B cell (primary cell): ENCODE measurements around the gene ARF6. TPM values are rescaled to one million over a fixed set of nuclear protein-coding genes. Genes with fewer than 3 reads are reported as not detected.

Experiments
- ATAC-seq: fragments of 200-7000 bp; cut with Tn5 transposase; one replicate; pipeline ENCODE4 v1.10.0; 2021; ENCODE audit warnings: low read depth, mild to moderate bottlenecking, moderate number of reproducible peaks, moderate library complexity
- CTCF ChIA-PET: fragments of 350-600 bp; sonication (Branson Sonifier 250); formaldehyde crosslinking; loops from one replicate; lab custom pipeline; 2021; ENCODE audit warnings: antibody characterized with exemption, inconsistent platforms; lab: Charles Lee
- POLR2A ChIA-PET: fragments of 350-600 bp; sonication (Branson Sonifier 250); formaldehyde crosslinking; loops from one replicate; lab custom pipeline; 2021; ENCODE audit warnings: antibody characterized with exemption; lab: Charles Lee
- DNase-seq: peaks from one replicate; pipeline ENCODE4 v3.0.0; 2013
- H2AFZ ChIP-seq: 2 replicates; pipeline ENCODE4 v1.6.1; 2012; ENCODE audit warnings: mild to moderate bottlenecking, low read depth, low read length; ENCODE audit not compliant: insufficient read depth, poor library complexity, severe bottlenecking
- H3K27ac ChIP-seq, 2 donors: 1 replicate in 1 of 2; 2 replicates in 1 of 2; pipeline ENCODE4 v1.5.1; 2012 to 2013; ENCODE audit warnings: low read length in 2 of 2, mild to moderate bottlenecking in 2 of 2, moderate library complexity in 1 of 2
- H3K27me3 ChIP-seq, 4 experiments: fragments of 200-600 bp in 1 of 4; sonication (generic) in 1 of 4; replicated peaks in 1 of 4; 1 replicate in 2 of 4; 2 replicates in 2 of 4; pipeline versions ENCODE4 v1.6.1 to v1.7.0; 2013 to 2016; ENCODE audit warnings: low read length in 3 of 4, mild to moderate bottlenecking in 2 of 4, mixed read lengths in 1 of 4, moderate library complexity in 1 of 4; ENCODE audit not compliant: insufficient read depth in 4 of 4, control insufficient read depth in 3 of 4; ENCODE audit errors: control extremely low read depth in 1 of 4
- H3K36me3 ChIP-seq, 2 experiments: replicated peaks in 1 of 2; 1 replicate in 1 of 2; 2 replicates in 1 of 2; pipeline versions ENCODE4 v1.6.1 to v1.7.1; 2013; ENCODE audit warnings: low read length in 1 of 2; ENCODE audit not compliant: insufficient read depth in 2 of 2, control insufficient read depth in 1 of 2; ENCODE audit errors: control extremely low read depth in 1 of 2, extremely low read depth in 1 of 2
- H3K4me1 ChIP-seq, 2 donors: fragments of 200-600 bp in 1 of 2; sonication (generic) in 1 of 2; 1 replicate in 1 of 2; 2 replicates in 1 of 2; pipeline versions ENCODE4 v1.5.1 to v1.6.1; 2013 to 2017; ENCODE audit warnings: low read length in 2 of 2; ENCODE audit not compliant: control insufficient read depth in 2 of 2, insufficient read depth in 2 of 2
- H3K4me2 ChIP-seq: replicated peaks from 2 replicates; pipeline ENCODE3; 2012; ENCODE audit warnings: mild to moderate bottlenecking, low read depth, low read length; ENCODE audit not compliant: poor library complexity, severe bottlenecking
- H3K4me3 ChIP-seq, 5 experiments: fragments of 200-600 bp in 1 of 5; sonication (generic) in 1 of 5; 1 replicate in 3 of 5; 2 replicates in 2 of 5; pipeline versions ENCODE4 v1.5.1 to v1.7.0; 2011 to 2016; ENCODE audit warnings: low read length in 4 of 5, mild to moderate bottlenecking in 4 of 5, low read depth in 2 of 5, control low read depth in 1 of 5, moderate library complexity in 1 of 5; ENCODE audit not compliant: insufficient read depth in 1 of 5; ENCODE audit errors: control extremely low read depth in 1 of 5, extremely low read depth in 1 of 5
- H3K79me2 ChIP-seq: fragments of 200-600 bp; sonication (generic); one replicate; pipeline ENCODE4 v1.6.0; 2016; ENCODE audit warnings: low read length; ENCODE audit not compliant: control insufficient read depth, insufficient read depth
- H3K9ac ChIP-seq: fragments of 200-600 bp; sonication (generic); 2 replicates; pipeline ENCODE4 v1.6.1; 2017; ENCODE audit warnings: mild to moderate bottlenecking, low read length, moderate library complexity
- H3K9me3 ChIP-seq, 3 donors: one replicate each; pipeline versions ENCODE4 v1.6.1 to v1.7.1; 2013; ENCODE audit warnings: low read length in 2 of 3; ENCODE audit not compliant: control insufficient read depth in 2 of 3, insufficient read depth in 1 of 3; ENCODE audit errors: control extremely low read depth in 1 of 3
- H4K20me1 ChIP-seq: 2 replicates; pipeline ENCODE4 v1.6.0; 2012; ENCODE audit warnings: mild to moderate bottlenecking, low read length; ENCODE audit not compliant: insufficient read depth, control insufficient read depth, poor library complexity, severe bottlenecking
- H3K27ac Mint-ChIP-seq: one replicate; pipeline ENCODE4 v1.8.0; 2021; ENCODE audit warnings: mixed read lengths
- H3K27me3 Mint-ChIP-seq: one replicate; pipeline ENCODE4 v1.8.0; 2021; ENCODE audit warnings: mixed read lengths
- H3K4me1 Mint-ChIP-seq: one replicate; pipeline ENCODE4 v1.8.0; 2021; ENCODE audit warnings: mixed read lengths
- H3K4me3 Mint-ChIP-seq: one replicate; pipeline ENCODE4 v1.8.0; 2021; ENCODE audit warnings: mixed read lengths
- H3K9me3 Mint-ChIP-seq: one replicate; pipeline ENCODE4 v1.8.0; 2022; ENCODE audit warnings: mixed read lengths; ENCODE audit not compliant: insufficient read depth
- EZH2 ChIP-seq: IDR thresholded peaks from 2 replicates; pipeline ENCODE4 v1.6.1; 2012; ENCODE audit warnings: borderline replicate concordance, low read depth, mild to moderate bottlenecking, moderate library complexity, low read length; ENCODE audit not compliant: insufficient read depth, poor library complexity, severe bottlenecking
- WGBS: methylation state at CpG from one replicate; pipeline ENCODE4 v1.1.5; 2013; ENCODE audit warnings: missing lambda C conversion rate; ENCODE audit not compliant: insufficient coverage; 5-methylcytosine and 5-hydroxymethylcytosine counted together
- intact Hi-C: fragments of 100-400 bp; cut with micrococcal nuclease; formaldehyde crosslinking; loops from one replicate; pipeline ENCODE4 v1.10.0; 2022
- polyA minus RNA-seq: library from RNA; depleted of rRNA, polyadenylated mRNA; stranded (reverse); fragments of >200 nt; gene quantifications from 2 replicates; pipeline ENCODE4 v1.2.3, GENCODE V29; 2012
- polyA plus RNA-seq: library from polyadenylated mRNA; depleted of rRNA; stranded (reverse); fragments of >200 nt; gene quantifications from 2 replicates; pipeline ENCODE4 v1.2.3, GENCODE V29; 2012
- total RNA-seq, 2 donors: library from RNA; stranded (reverse); fragments of 120-200 nt in 1 of 2; gene quantifications; 1 replicate in 1 of 2; 2 replicates in 1 of 2; pipeline versions ENCODE4 v1.2.3 to v1.2.4, GENCODE V29; 2013 to 2022
- TF ChIP-seq, protein P1 (sequence below): fragments of 200-600 bp; IDR thresholded peaks from one replicate; pipeline ENCODE4 v1.8.0; 2022; ENCODE audit warnings: antibody characterized with exemption, mild to moderate bottlenecking

Gene ARF6
- total RNA-seq (132 and 135 TPM in 2 replicates), polyA plus RNA-seq (95.6 and 96.6 TPM in 2 replicates), polyA minus RNA-seq (95.8 and 127 TPM in 2 replicates)
- 96.8 TPM for total RNA-seq (2013)

DNA sequence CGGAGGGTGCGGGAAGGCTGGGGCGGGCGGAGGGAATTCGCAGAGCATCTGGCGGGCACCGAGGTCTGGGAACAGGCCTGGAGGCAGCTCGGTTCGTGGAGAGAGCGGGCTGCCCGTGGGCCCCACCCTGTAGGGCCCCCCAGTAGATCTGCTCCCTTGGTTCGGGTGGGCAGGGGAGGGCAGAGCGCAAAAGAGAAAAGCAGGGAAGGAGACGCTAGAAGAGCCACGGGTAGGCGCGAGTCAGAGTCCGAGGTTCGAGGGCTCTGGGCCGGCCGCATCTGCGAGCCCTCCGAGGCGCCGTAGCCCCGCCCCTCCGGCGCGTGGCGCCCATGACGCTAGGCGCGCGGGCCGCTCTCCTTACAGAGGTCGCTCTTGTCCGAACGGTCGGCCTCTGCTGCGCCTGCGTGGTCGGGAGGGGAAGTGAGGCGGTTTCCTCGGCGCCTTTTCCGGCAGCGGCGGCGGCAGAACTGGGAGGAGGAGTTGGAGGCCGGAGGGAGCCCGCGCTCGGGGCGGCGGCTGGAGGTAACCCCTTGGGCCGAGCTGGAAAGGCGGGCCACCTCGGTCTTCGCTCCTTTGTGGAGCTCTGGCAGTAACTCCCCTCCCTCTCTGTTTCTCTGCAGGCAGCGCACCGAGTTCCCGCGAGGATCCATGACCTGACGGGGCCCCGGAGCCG lies at the start of gene ARF6:
ARF6 (plus strand) TSS at position 447 of the 673 bp plus-strand sequence. CDS start 655 bp downstream, outside the sequence.
- no peaks in the 10 kb centered on the region for H3K9me3 ChIP-seq
- H3K27ac ChIP-seq, result peak within 1 kb of the TSS; percentile 98 to 99
- H3K4me1 ChIP-seq, result peaks cover 28 to 35% of the 10 kb centered on the region in 2 donors
- H3K9ac ChIP-seq, result peak within 1 kb of the TSS; percentile 99
- TF ChIP-seq, protein P1, sequence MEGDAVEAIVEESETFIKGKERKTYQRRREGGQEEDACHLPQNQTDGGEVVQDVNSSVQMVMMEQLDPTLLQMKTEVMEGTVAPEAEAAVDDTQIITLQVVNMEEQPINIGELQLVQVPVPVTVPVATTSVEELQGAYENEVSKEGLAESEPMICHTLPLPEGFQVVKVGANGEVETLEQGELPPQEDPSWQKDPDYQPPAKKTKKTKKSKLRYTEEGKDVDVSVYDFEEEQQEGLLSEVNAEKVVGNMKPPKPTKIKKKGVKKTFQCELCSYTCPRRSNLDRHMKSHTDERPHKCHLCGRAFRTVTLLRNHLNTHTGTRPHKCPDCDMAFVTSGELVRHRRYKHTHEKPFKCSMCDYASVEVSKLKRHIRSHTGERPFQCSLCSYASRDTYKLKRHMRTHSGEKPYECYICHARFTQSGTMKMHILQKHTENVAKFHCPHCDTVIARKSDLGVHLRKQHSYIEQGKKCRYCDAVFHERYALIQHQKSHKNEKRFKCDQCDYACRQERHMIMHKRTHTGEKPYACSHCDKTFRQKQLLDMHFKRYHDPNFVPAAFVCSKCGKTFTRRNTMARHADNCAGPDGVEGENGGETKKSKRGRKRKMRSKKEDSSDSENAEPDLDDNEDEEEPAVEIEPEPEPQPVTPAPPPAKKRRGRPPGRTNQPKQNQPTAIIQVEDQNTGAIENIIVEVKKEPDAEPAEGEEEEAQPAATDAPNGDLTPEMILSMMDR, result no peak
- TF ChIP-seq EZH2, result no peak
- peak; percentile 98 for DNase-seq
- H3K4me3 Mint-ChIP-seq, result peak within 1 kb of the TSS; percentile 97
- H4K20me1 ChIP-seq, result peaks cover 32% of the 10 kb centered on the region
- ATAC-seq, result peak; percentile 87
- peaks cover 0 to 29% of the 10 kb centered on the region in 2 experiments for H3K36me3 ChIP-seq
- H3K79me2 ChIP-seq, result peaks cover 76% of the 10 kb centered on the region
- peak within 1 kb of the TSS; percentile 74 for H2AFZ ChIP-seq
- H3K27ac Mint-ChIP-seq, result peak within 1 kb of the TSS; percentile 98
- intact Hi-C loops, result loop anchor here (1.0 to 5.0 kb wide), 8 partner anchors 24 to 224 kb away; partner anchors contain the start of genes NEMF and VCPKMT
- under 1% methylated on average over 66 of the region's 66 CpGs for WGBS
- H3K27me3 Mint-ChIP-seq, result no peaks in the 10 kb centered on the region
- no peaks in the 10 kb centered on the region for H3K27me3 ChIP-seq
- peaks cover 42% of the 10 kb centered on the region for H3K4me1 Mint-ChIP-seq
- peak within 1 kb of the TSS; percentile 74 to 96 (median 89) for H3K4me3 ChIP-seq
- POLR2A ChIA-PET, result interaction anchor here (0.6 to 2.7 kb wide), 22 partner anchors 13 to 220 kb away, joined by 3 to 45 read pairs (median 6); no protein-coding TSS in a partner anchor
- peak within 1 kb of the TSS; percentile 79 for H3K4me2 ChIP-seq
- no peaks in the 10 kb centered on the region for H3K9me3 Mint-ChIP-seq
- CTCF ChIA-PET, result interaction anchor here (0.6 to 3.5 kb wide), 18 partner anchors 13 to 390 kb away, joined by 3 to 48 read pairs (median 8); partner anchors contain the start of gene NEMF
